Measurements from ENCODE around the gene CDC25A.

Gene CDC25A

GRCh38 chr3:48140936-48141603, 47.1 kb downstream of the CDC25A start:
- no peak for DNase-seq (ENCODE audit: low read depth in 2 of 2)
- no peak overlapping the region for H3K4me3 ChIP-seq (replicated peaks in 1 of 2; ENCODE audit: low read depth in 2 of 2, low read length in 2 of 2)
- TF ChIP-seq, protein P1, sequence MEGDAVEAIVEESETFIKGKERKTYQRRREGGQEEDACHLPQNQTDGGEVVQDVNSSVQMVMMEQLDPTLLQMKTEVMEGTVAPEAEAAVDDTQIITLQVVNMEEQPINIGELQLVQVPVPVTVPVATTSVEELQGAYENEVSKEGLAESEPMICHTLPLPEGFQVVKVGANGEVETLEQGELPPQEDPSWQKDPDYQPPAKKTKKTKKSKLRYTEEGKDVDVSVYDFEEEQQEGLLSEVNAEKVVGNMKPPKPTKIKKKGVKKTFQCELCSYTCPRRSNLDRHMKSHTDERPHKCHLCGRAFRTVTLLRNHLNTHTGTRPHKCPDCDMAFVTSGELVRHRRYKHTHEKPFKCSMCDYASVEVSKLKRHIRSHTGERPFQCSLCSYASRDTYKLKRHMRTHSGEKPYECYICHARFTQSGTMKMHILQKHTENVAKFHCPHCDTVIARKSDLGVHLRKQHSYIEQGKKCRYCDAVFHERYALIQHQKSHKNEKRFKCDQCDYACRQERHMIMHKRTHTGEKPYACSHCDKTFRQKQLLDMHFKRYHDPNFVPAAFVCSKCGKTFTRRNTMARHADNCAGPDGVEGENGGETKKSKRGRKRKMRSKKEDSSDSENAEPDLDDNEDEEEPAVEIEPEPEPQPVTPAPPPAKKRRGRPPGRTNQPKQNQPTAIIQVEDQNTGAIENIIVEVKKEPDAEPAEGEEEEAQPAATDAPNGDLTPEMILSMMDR (IDR thresholded peaks at IDR 0.05; ENCODE audit: low read depth, low read length), result no peak

- TF ChIP-seq, protein P1 (IDR thresholded peaks at IDR 0.05; ENCODE audit: low read depth, low read length), result no peak
- H3K4me3 ChIP-seq (replicated peaks in 1 of 2; ENCODE audit: low read depth in 2 of 2, low read length in 2 of 2), result no peak overlapping the region
Measured at GRCh38 chr3:48140336-48140757, 47.9 kb downstream of the CDC25A start.

DNA sequence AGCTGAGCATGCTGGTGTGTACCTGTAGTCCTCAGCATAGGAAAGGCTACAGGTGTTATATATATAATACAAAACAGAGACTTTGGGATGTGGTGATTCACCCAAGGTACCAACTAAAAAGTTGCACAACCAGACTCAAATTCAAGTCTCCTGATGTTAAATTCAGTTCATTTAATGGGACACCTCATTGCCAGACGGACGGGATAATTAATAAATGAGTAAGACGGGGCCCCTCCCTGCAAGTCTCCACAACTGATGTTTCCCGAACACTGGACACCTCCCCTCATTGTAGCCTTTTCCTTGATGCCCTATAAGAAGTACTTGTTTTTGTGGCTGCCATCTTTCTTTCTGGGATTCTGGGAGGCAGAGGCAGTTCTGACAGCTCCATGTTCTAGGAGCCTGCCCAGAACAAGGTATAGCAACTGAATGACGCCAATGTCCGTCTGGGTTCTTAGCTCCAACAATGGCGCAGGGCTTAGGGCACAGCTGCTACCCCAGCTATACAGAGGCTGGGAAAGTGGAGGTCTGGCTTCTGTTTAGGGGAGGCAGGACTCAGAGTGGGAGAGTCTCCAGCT, 50.7 kb downstream of the CDC25A start:
- DNase-seq (ENCODE audit: low read depth in 2 of 2), result no peak
- no peak overlapping the region for H3K4me3 ChIP-seq (replicated peaks in 1 of 2; ENCODE audit: low read depth in 2 of 2, low read length in 2 of 2)
- TF ChIP-seq, protein P1 (IDR thresholded peaks at IDR 0.05; ENCODE audit: low read depth, low read length), result no peak

More at GRCh38 chr3:48140336-48140757, 47.9 kb downstream of the CDC25A start:
- DNase-seq (ENCODE audit: low read depth in 2 of 2), result peak in 1 of 2 donors; percentile 26

DNA sequence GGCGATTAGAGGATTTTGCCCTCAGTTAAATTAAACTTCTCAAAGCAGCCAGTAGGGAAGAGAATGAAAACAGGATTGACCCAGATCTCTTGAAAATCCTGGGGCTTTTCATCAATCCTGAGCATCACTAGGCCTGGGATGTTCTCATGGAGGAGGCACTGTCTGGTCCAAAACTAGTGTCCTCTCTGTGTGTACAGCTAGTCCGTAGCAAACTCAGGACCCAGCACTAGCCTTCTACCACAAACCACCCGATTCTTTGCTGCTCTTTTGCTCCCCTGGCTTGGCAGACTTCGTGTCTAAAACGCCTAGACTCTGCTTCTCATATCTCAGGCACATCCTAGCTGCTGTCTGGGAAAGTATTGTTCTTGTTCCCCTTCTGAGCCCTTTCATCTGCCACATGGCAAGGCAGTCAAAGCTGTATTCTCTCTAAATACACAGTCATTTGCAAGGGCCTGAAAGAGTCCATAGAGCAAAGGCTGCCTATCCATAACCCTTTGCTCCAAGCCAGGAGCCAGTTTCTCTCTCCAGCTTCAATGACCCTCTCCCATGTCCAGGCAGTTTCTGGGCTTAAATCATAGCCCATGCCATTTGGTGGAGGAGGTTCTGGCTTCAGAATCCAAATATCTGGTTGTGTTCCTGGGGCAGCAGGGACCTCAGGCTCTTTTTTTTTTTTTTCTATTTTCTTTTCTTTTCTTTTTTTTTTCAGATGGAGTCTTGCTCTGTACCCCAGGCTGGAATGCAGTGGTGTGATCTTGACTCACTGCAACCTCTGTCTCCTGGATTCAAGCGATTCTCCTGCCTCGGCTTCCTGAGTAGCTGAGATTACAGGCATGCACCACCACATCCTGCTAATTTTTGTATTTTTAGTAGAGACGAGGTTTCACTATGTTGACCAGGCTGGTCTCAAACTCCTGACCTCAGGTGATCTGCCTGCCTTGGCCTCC, 52.4 kb downstream of the CDC25A start:
- no peak overlapping the region for H3K4me3 ChIP-seq (replicated peaks in 1 of 2; ENCODE audit: low read depth in 2 of 2, low read length in 2 of 2)
- DNase-seq (ENCODE audit: low read depth in 2 of 2), result peak in 1 of 2 donors; percentile 47
- TF ChIP-seq, protein P1 (IDR thresholded peaks at IDR 0.05; ENCODE audit: low read depth, low read length), result no peak

GRCh38 chr3:48130321-48130904, 57.8 kb downstream of the CDC25A start:
- H3K4me3 ChIP-seq (replicated peaks in 1 of 2; ENCODE audit: low read depth in 2 of 2, low read length in 2 of 2), result no peak overlapping the region
- TF ChIP-seq, protein P1 (IDR thresholded peaks at IDR 0.05; ENCODE audit: low read depth, low read length), result no peak
- DNase-seq (ENCODE audit: low read depth in 2 of 2), result peak; percentile 68 to 95

DNA sequence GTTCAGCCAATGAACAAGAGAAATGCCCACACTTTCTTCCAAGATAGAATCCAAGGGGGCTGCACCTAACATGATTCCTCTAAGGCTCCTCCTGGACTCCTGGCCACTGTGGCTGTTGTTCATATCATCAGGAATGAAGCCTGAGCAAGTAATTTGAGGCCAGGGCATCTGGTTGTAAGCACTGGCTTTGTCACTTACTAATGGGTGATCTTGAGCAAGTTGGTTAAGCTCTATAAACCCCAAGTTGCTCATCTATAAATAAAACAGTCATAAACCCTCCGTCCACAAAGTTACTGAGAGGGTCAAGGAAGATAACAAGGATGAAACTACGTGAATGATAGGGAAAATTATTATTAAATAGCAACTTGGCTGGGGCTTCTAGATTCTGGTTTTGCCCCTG, 58.3 kb downstream of the CDC25A start:
- no peak for DNase-seq (ENCODE audit: low read depth in 2 of 2)
- H3K4me3 ChIP-seq (replicated peaks in 1 of 2; ENCODE audit: low read depth in 2 of 2, low read length in 2 of 2), result no peak overlapping the region
- TF ChIP-seq, protein P1 (IDR thresholded peaks at IDR 0.05; ENCODE audit: low read depth, low read length), result no peak

All from cardiac fibroblast (primary cell).